22Rv1 (cell line): ENCODE measurements around the gene LGALS16.

Source experiments
- H3K27ac ChIP-seq: fragments of 450-650 bp; 2 replicates; pipeline ENCODE4 v1.5.1; 2017
- CTCF ChIP-seq: fragments of 450-650 bp; IDR thresholded peaks from 2 replicates; pipeline ENCODE4 v1.5.1; 2017; ENCODE audit warnings: mild to moderate bottlenecking
- ZFX ChIP-seq: fragments of 450-650 bp; IDR thresholded peaks from 2 replicates; pipeline ENCODE4 v1.6.1; 2017; ENCODE audit warnings: antibody characterized with exemption, borderline replicate concordance

LGALS16 gene

GRCh38 chr19:39692166-39692565 lies 36.5 kb downstream of the LGALS16 start:
- TF ChIP-seq CTCF (no peak), ZFX (no peak)
- H3K27ac ChIP-seq = no peak overlapping the region

DNA sequence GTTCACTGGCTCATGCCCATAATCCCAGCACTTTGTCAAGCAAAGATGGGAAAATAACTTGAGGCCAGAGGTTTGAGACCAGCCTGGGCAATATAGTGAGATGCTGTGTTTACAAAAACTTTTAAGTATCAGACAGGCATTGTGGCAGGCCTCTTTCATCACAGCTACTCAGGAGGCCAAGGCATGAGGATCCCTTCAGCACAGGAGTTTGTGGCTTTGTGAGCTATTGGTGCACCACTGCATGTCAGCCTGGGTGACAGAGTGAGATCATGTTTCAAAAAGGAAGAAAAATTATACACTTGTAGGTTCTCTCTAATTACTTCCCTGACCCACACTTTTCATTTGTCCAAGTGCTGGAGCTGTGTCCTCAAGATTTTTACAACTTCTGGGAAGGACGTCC lies 37.1 kb downstream of the LGALS16 start:
- no peak for TF ChIP-seq ZFX
- no peak for TF ChIP-seq CTCF
- H3K27ac ChIP-seq = no peak overlapping the region

GRCh38 chr19:39695759-39696158 lies 40.0 kb downstream of the LGALS16 start:
- no peak for TF ChIP-seq ZFX
- TF ChIP-seq CTCF = no peak

DNA sequence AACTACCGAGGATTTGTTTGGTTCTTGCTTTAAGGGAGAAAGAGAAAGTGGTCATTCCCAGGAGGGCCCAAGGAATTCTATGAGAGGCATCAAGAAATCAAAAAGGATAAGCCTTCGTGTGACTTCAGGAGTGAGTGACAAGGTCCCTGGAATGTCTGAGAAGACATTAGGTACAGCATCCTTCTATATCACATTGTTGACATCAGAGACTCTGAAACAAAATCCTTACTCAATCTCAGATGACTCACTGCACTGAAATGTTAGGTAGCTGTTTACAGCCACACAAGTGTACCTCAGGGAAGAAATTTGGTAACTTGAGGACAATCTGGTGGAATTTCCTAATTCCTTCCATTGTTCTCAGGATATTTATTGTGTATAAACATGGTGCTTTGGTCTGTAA lies 40.7 kb downstream of the LGALS16 start:
- H3K27ac ChIP-seq = no peak overlapping the region
- TF ChIP-seq CTCF = no peak
- no peak for TF ChIP-seq ZFX

More at GRCh38 chr19:39695759-39696158, 40.0 kb downstream of the LGALS16 start:
- H3K27ac ChIP-seq = no peak overlapping the region

DNA sequence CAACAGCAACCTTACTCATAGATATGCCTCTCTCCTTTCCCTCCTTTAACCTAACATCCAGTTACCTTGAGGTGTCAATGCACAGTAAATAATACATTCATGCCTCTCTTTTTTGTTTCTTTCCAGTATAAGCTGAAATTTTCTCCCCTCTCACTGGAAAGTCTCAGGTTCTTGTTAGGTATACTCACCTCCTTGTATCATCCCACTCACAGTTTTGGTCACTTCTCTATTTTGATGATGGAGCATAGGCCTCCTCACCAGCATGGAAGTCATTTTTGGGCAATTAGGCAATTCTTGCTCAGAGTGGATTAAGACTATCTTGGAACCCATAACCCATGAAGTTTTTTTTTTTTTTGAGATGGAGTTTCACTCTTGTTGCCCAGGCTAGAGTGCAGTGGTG lies 42.8 kb downstream of the LGALS16 start:
- H3K27ac ChIP-seq = no peak overlapping the region
- no peak for TF ChIP-seq ZFX
- TF ChIP-seq CTCF = no peak

DNA sequence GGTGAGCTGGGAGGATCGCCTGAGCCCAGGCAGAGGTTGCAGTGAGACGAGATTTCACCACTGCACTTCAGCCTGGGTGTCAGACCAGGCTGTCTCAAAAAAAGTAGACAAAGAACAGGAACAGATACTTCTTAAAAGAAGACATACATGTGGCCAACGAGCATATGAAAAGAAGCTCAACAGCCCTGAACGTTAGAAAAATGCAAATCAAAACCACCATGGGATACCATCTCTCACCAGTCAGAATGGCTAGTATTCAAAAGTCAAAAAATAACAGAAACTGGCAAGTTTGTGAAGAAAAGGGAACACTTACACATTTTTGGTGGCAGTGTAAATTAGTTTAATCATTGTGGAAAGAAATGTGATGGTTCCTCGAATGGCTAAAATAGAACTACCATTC lies 45.6 kb downstream of the LGALS16 start:
- TF ChIP-seq CTCF (no peak), ZFX (no peak)
- H3K27ac ChIP-seq = no peak overlapping the region

DNA sequence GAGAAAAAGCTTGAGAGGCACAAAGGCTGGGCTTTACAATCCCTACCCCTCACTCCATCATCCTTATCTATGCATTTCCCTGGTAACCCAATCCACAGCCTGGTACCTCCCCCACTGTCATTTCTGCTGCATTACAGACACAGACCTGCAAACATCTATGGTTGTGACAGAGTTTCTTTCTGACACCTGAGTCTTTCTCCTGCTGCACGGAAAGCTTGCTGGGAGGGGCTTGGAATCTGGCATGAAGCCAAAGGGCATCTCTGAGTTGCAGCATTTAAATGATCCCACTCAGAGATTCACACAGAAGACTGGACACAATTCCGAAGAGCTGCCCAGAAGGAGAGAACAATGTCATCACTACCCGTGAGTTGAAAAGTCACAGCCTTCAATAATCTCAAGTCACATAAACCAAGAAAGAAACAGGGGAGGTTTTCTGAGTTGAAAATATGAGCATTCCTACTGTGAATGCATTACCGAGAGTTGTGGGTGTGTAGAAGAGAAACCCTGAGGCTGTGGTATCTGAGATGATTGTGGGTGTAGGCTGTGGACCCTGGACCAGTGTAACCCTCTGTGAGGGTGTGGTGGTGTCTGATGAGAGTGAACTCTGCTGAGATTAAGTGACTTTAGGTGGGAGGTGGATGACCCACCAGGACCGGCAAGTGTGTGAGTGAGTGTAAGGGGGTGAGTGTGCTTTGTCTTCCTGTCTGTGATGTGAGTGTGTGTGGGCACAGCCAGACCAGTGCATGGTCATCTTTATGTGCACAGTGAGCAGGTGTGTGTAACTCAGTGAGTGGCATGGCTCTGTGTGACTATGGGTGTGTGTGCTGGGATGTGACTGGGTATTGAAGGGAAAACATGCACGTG lies 48.7 kb downstream of the LGALS16 start, which contains the start of gene LGALS14:
LGALS14 (plus strand) TSS at position 301 of the 864 bp plus-strand sequence; CDS start at position 349, 48 bp downstream.
- H3K27ac ChIP-seq = no peak within 1 kb of the TSS
- TF ChIP-seq ZFX (no peak), CTCF (no peak)
